HepG2 (cell line): ENCODE measurements around the gene RXYLT1. TPM values are rescaled to one million over a fixed set of nuclear protein-coding genes. Genes with fewer than 3 reads are reported as not detected.
A peak's percentile ranks its signal among the peaks of the same experiment; 100 is the strongest.

Source experiments
- ATF5 ChIP-seq: sonication (generic); formaldehyde crosslinking; IDR thresholded peaks from 2 replicates; pipeline ENCODE4 v1.4.0; 2020; ENCODE audit warnings: mild to moderate bottlenecking, low read depth, missing genetic modification reagents
- CCDC6 ChIP-seq: sonication (generic); formaldehyde crosslinking; IDR thresholded peaks from 2 replicates; pipeline ENCODE4 v1.8.1; 2022; ENCODE audit warnings: mild to moderate bottlenecking, missing genetic modification reagents, moderate library complexity
- GFI1 ChIP-seq: sonication (generic); formaldehyde crosslinking; IDR thresholded peaks from 2 replicates; pipeline ENCODE4 v1.5.0; 2020; ENCODE audit warnings: missing genetic modification reagents, mild to moderate bottlenecking, borderline replicate concordance
- HMGXB4 ChIP-seq, 2 experiments: sonication (generic) in 1 of 2; formaldehyde crosslinking in 1 of 2; IDR thresholded peaks; 2 replicates each; pipeline versions ENCODE4 v1.4.0 to v1.6.1; 2018 to 2020; ENCODE audit warnings: missing genetic modification reagents in 2 of 2, borderline replicate concordance in 1 of 2, low read depth in 1 of 2, mild to moderate bottlenecking in 1 of 2, missing biosample characterization in 1 of 2
- HOXA5 ChIP-seq: sonication (generic); formaldehyde crosslinking; IDR thresholded peaks from 2 replicates; pipeline ENCODE4 v1.4.0; 2020; ENCODE audit warnings: missing genetic modification reagents
- HOXD1 ChIP-seq: sonication (generic); formaldehyde crosslinking; IDR thresholded peaks from 2 replicates; pipeline ENCODE4 v1.5.0; 2020; ENCODE audit warnings: missing genetic modification reagents
- SAP130 ChIP-seq: IDR thresholded peaks from 2 replicates; pipeline ENCODE4 v1.6.1; 2016; ENCODE audit warnings: low read depth
- SKIL ChIP-seq: sonication (generic); formaldehyde crosslinking; IDR thresholded peaks from 2 replicates; pipeline ENCODE4 v1.8.0; 2022; ENCODE audit warnings: missing genetic modification reagents, mild to moderate bottlenecking, moderate library complexity, borderline replicate concordance
- U2AF1 ChIP-seq: fragments of 200-400 bp; formaldehyde crosslinking; optimal IDR thresholded peaks from 2 replicates; pipeline ENCODE3; 2017; ENCODE audit warnings: mild to moderate bottlenecking, low read depth, low read length
- ZNF264 ChIP-seq: sonication (generic); formaldehyde crosslinking; IDR thresholded peaks from 2 replicates; pipeline ENCODE4 v1.4.0; 2020; ENCODE audit warnings: missing genetic modification reagents
- ZNF512B ChIP-seq: sonication (generic); formaldehyde crosslinking; IDR thresholded peaks from 2 replicates; pipeline ENCODE4 v1.5.1; 2020; ENCODE audit warnings: missing genetic modification reagents, mild to moderate bottlenecking, borderline replicate concordance
- ZNF646 ChIP-seq: sonication (generic); formaldehyde crosslinking; IDR thresholded peaks from 2 replicates; pipeline ENCODE4 v1.9.0; 2021; ENCODE audit warnings: mild to moderate bottlenecking, missing genetic modification reagents
- polyA plus RNA-seq, 8 experiments: library from polyadenylated mRNA; depleted of rRNA in 3 of 8; stranded (reverse) in 7 of 8; unstranded in 1 of 8; fragments of >200 nt; fragmentation: Illumina TruSeq in 4 of 8; extraction: Trizol in 4 of 8; gene quantifications; 2 replicates each; pipeline versions ENCODE4 v1.2.1 to v1.2.3, GENCODE V29; 2011 to 2016; ENCODE audit warnings: low read depth in 4 of 8, missing spikeins in 1 of 8, mixed read lengths in 1 of 8; ENCODE audit not compliant: insufficient read depth in 1 of 8
- total RNA-seq, 5 experiments: library from RNA; depleted of rRNA; stranded (reverse); fragments of >200 nt; fragmentation: Illumina TruSeq; extraction: Trizol; gene quantifications; 2 replicates each; pipeline ENCODE4 v1.2.3, GENCODE V29; 2016; ENCODE audit warnings: low read depth in 1 of 5

The RXYLT1 gene
- total and polyA plus RNA-seq, 2 of the 13 experiments (the other 11 are each of a cell fraction or from before 2014, with no cell fraction given), result 8.3 to 15.5 TPM

- TF ChIP-seq SKIL (CRISPR knock-in tag), result 0 out of 2 replicates have a peak, but pooled peaks have one; percentile 1
- no peak for TF ChIP-seq HOXA5 (CRISPR knock-in tag)
- TF ChIP-seq CCDC6, result peak; percentile 6; the same call in 1 of the 2 replicates
- TF ChIP-seq ZNF512B (CRISPR knock-in tag), result 0 out of 2 replicates have a peak, but pooled peaks have one; percentile 27
- TF ChIP-seq HMGXB4 (CRISPR knock-in tag; IDR thresholded peaks at IDR 0.05; ENCODE audit: borderline replicate concordance in 1 of 2, low read depth in 1 of 2), result peak in 1 of 2 experiments; percentile 67; a peak in 1 of 4 replicates
- no peak for TF ChIP-seq ATF5
- no peak for TF ChIP-seq U2AF1
- TF ChIP-seq ZNF646, result peak; percentile 74
- TF ChIP-seq ZNF264 (CRISPR knock-in tag), result 0 out of 2 replicates have a peak, but pooled peaks have one; percentile 46
- TF ChIP-seq GFI1 (CRISPR knock-in tag), result no peak
- TF ChIP-seq HOXD1 (CRISPR knock-in tag), result 0 out of 2 replicates have a peak, but pooled peaks have one; percentile 36
- TF ChIP-seq SAP130 (CRISPR knock-in tag), result peak; percentile 21; the same call in 1 of the 2 replicates
These were observed 65.0 kb downstream of the RXYLT1 start, which contains the start of gene SRGAP1 (continued) for GRCh38 chr12:63844391-63845341.
